ENCODE data around the gene C10orf90. TPM values are rescaled to one million over a fixed set of nuclear protein-coding genes. Genes with fewer than 3 reads are reported as not detected.

Gene C10orf90
- total RNA-seq, 1 donor from 2014 or later: not detected

DNA sequence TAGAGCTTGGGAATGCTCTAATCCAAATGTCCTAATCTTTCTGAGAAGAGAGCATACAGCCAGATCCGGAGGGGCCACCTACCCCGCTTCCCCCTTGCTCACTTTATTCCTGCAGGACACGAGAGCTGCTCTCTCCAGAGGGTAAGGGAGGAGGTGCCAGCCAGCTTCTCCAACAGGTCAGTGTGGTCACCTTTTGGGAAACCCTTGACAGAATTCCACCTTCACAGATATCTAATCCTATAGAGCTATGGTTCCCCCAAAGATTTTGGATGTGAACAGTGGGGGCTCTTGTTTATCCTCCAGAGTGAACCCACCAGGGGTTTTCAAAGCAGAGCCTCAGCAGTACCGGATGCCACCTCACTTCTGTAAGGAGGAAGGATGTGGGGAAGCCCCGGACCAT is 34.6 kb upstream of the C10orf90 start:
- Mint-ChIP-seq H3K4me3 (ENCODE audit: unreplicated experiment) (no peak overlapping the region), H3K9me3 (ENCODE audit: unreplicated experiment) (no peaks in the 10 kb centered on the region), H3K27ac (ENCODE audit: unreplicated experiment) (no peak overlapping the region), H3K4me1 (ENCODE audit: low read depth, unreplicated experiment) (no peaks in the 10 kb centered on the region), H3K27me3 (ENCODE audit: unreplicated experiment) (peaks cover 3% of the 10 kb centered on the region), H3K36me3 (ENCODE audit: unreplicated experiment) (no peaks in the 10 kb centered on the region)
- TF ChIP-seq, protein P1, sequence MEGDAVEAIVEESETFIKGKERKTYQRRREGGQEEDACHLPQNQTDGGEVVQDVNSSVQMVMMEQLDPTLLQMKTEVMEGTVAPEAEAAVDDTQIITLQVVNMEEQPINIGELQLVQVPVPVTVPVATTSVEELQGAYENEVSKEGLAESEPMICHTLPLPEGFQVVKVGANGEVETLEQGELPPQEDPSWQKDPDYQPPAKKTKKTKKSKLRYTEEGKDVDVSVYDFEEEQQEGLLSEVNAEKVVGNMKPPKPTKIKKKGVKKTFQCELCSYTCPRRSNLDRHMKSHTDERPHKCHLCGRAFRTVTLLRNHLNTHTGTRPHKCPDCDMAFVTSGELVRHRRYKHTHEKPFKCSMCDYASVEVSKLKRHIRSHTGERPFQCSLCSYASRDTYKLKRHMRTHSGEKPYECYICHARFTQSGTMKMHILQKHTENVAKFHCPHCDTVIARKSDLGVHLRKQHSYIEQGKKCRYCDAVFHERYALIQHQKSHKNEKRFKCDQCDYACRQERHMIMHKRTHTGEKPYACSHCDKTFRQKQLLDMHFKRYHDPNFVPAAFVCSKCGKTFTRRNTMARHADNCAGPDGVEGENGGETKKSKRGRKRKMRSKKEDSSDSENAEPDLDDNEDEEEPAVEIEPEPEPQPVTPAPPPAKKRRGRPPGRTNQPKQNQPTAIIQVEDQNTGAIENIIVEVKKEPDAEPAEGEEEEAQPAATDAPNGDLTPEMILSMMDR (IDR thresholded peaks at IDR 0.05; ENCODE audit: partially characterized antibody, unreplicated experiment): no peak
- DNase-seq: no peak

DNA sequence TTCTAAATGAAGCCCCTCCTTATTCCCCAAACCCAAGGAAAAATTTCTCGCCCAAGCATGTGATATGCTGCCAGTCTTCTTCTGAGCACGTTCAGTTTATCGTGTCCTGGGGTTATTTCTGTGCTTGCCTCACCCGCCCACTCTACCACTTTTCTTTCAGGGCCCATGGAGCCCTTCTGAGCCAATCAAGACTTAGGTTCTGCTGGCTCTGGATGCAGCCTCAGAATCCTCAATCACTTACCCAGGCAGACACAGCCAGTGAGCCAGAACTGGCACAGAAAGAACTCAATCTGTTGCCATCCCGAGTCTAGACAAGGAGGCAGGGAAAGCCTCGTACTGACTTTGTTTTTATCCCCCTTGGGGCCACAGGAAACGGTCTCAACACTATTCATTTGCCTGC is 34.2 kb upstream of the C10orf90 start:
- H3K36me3 Mint-ChIP-seq (ENCODE audit: unreplicated experiment): no peaks in the 10 kb centered on the region
- no peak overlapping the region for H3K4me3 Mint-ChIP-seq (ENCODE audit: unreplicated experiment)
- H3K27ac Mint-ChIP-seq (ENCODE audit: unreplicated experiment): no peak overlapping the region
- TF ChIP-seq, protein P1 (IDR thresholded peaks at IDR 0.05; ENCODE audit: partially characterized antibody, unreplicated experiment): no peak
- peaks cover 3% of the 10 kb centered on the region for H3K27me3 Mint-ChIP-seq (ENCODE audit: unreplicated experiment)
- DNase-seq: no peak
- no peaks in the 10 kb centered on the region for H3K4me1 Mint-ChIP-seq (ENCODE audit: low read depth, unreplicated experiment)
- H3K9me3 Mint-ChIP-seq (ENCODE audit: unreplicated experiment): no peaks in the 10 kb centered on the region

DNA sequence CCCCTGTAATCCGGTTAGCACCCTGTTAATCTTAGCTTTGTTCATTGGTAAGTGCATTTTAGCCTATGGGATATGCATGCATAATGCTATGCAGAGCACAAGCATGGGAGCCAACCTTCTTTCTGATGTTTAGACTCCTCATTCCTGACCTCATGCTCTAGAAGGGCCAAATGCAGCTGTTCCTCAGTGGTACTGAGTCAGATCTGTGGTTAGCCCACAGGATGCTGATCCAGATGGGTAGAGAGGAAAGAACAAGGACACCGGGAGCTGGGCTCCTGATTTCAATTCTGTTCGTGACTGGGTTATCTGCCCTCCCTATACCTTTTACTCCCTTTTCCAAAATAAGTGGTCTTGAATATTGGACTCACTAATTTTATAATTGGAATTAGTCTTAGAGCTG is 31.7 kb upstream of the C10orf90 start:
- Mint-ChIP-seq H3K36me3 (ENCODE audit: unreplicated experiment) (no peaks in the 10 kb centered on the region), H3K4me1 (ENCODE audit: low read depth, unreplicated experiment) (no peaks in the 10 kb centered on the region), H3K27ac (ENCODE audit: unreplicated experiment) (no peak overlapping the region), H3K9me3 (ENCODE audit: unreplicated experiment) (no peaks in the 10 kb centered on the region), H3K4me3 (ENCODE audit: unreplicated experiment) (no peak overlapping the region), H3K27me3 (ENCODE audit: unreplicated experiment) (peaks cover 4% of the 10 kb centered on the region)
- TF ChIP-seq, protein P1 (IDR thresholded peaks at IDR 0.05; ENCODE audit: partially characterized antibody, unreplicated experiment): no peak
- DNase-seq: no peak

DNA sequence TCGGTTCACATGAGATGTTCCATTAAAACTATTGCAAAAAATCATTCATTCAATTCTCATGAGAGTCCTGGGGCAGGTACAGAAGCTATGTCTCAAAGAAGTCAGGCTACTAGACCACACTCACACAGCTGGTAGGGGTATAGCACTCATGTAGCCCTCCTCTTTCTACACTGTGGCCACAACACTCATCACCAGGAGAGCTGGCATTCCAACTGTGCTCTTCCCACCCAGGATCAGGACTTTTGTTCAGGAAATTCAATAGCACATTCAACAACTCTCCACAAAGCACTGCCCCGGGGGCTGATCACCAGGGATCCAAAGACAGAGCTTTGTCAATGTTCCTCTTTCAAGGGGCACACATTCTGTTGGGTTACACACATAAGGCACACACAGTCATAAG is 31.0 kb upstream of the C10orf90 start:
- TF ChIP-seq, protein P1 (IDR thresholded peaks at IDR 0.05; ENCODE audit: partially characterized antibody, unreplicated experiment): no peak
- Mint-ChIP-seq H3K9me3 (ENCODE audit: unreplicated experiment) (no peaks in the 10 kb centered on the region), H3K36me3 (ENCODE audit: unreplicated experiment) (no peaks in the 10 kb centered on the region), H3K4me1 (ENCODE audit: low read depth, unreplicated experiment) (no peaks in the 10 kb centered on the region), H3K4me3 (ENCODE audit: unreplicated experiment) (no peak overlapping the region), H3K27ac (ENCODE audit: unreplicated experiment) (no peak overlapping the region), H3K27me3 (ENCODE audit: unreplicated experiment) (peaks cover 4% of the 10 kb centered on the region)
- DNase-seq: no peak

DNA sequence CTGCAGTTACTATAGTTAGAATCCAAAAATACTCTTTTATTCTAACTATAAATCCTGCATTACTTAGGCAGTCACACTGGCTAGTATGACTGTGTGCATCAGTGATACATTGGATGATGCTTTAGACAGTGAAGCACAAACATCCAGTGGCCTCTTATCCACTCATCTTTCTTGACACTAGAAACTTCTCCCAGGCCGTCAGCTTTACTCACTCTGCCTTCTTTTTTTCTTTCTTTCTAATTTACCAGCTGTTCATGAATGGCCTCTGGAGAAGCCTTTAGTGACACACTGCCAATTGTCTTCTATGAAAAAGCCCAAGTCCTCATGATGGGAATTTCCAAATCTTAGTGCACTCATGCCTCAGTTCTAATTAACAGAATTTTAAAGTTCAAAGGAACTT is 26.2 kb upstream of the C10orf90 start:
- Mint-ChIP-seq H3K27me3 (ENCODE audit: unreplicated experiment) (peaks cover 2% of the 10 kb centered on the region), H3K4me3 (ENCODE audit: unreplicated experiment) (no peak overlapping the region), H3K4me1 (ENCODE audit: low read depth, unreplicated experiment) (no peaks in the 10 kb centered on the region), H3K9me3 (ENCODE audit: unreplicated experiment) (no peaks in the 10 kb centered on the region), H3K36me3 (ENCODE audit: unreplicated experiment) (peaks cover 4% of the 10 kb centered on the region), H3K27ac (ENCODE audit: unreplicated experiment) (no peak overlapping the region)
- DNase-seq: no peak
- TF ChIP-seq, protein P1 (IDR thresholded peaks at IDR 0.05; ENCODE audit: partially characterized antibody, unreplicated experiment): no peak

Measured in glutamatergic neuron (in vitro differentiated cells).